ENCODE measurements around the gene LEPR. TPM values are rescaled to one million over a fixed set of nuclear protein-coding genes. Genes with fewer than 3 reads are reported as not detected.

LEPR gene
- total RNA-seq, 1 experiment from 2014 or later: 1.9 TPM

GRCh38 chr1:65386439-65386838, 34.0 kb upstream of the LEPR start:
- intact Hi-C loops (cut with micrococcal nuclease; ENCODE audit: unreplicated experiment): no loop called here
- H3K9me3 Mint-ChIP-seq (ENCODE audit: unreplicated experiment): no peaks in the 10 kb centered on the region
- no peaks in the 10 kb centered on the region for H3K9me3 ChIP-seq
- peaks cover 5% of the 10 kb centered on the region for H3K36me3 Mint-ChIP-seq (ENCODE audit: insufficient read depth, unreplicated experiment)
- TF ChIP-seq, protein P1, sequence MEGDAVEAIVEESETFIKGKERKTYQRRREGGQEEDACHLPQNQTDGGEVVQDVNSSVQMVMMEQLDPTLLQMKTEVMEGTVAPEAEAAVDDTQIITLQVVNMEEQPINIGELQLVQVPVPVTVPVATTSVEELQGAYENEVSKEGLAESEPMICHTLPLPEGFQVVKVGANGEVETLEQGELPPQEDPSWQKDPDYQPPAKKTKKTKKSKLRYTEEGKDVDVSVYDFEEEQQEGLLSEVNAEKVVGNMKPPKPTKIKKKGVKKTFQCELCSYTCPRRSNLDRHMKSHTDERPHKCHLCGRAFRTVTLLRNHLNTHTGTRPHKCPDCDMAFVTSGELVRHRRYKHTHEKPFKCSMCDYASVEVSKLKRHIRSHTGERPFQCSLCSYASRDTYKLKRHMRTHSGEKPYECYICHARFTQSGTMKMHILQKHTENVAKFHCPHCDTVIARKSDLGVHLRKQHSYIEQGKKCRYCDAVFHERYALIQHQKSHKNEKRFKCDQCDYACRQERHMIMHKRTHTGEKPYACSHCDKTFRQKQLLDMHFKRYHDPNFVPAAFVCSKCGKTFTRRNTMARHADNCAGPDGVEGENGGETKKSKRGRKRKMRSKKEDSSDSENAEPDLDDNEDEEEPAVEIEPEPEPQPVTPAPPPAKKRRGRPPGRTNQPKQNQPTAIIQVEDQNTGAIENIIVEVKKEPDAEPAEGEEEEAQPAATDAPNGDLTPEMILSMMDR (IDR thresholded peaks at IDR 0.05; ENCODE audit: insufficient read depth in 1 of 2, low read depth in 1 of 2, low read length in 1 of 2, severe bottlenecking in 1 of 2, unreplicated experiment in 1 of 2): no peak
- no peak overlapping the region for H3K4me3 Mint-ChIP-seq (ENCODE audit: unreplicated experiment)
- no peaks in the 10 kb centered on the region for H3K27me3 ChIP-seq (replicated peaks; ENCODE audit: control insufficient read depth, insufficient read depth, low read length)
- H3K36me3 ChIP-seq (ENCODE audit: control insufficient read depth, insufficient read depth, low read length): no peaks in the 10 kb centered on the region
- no peaks in the 10 kb centered on the region for H3K27me3 Mint-ChIP-seq (ENCODE audit: insufficient read depth, unreplicated experiment)
- POLR2A ChIA-PET: no interaction called here
- no peak overlapping the region for H3K27ac Mint-ChIP-seq (ENCODE audit: unreplicated experiment)
- CTCF ChIA-PET: no interaction called here
- no peaks in the 10 kb centered on the region for H3K4me1 ChIP-seq
- H3K4me3 ChIP-seq (ENCODE audit: low read depth, low read length): no peak overlapping the region
- no peak for DNase-seq
- no peaks in the 10 kb centered on the region for H3K4me1 Mint-ChIP-seq (ENCODE audit: low read depth, unreplicated experiment)
- BruUV-seq (replicated peaks): no TSS peak

- Histone ChIP-seq H3K9me3 (no peaks in the 10 kb centered on the region), H3K4me3 (ENCODE audit: low read depth, low read length) (no peak overlapping the region), H3K27me3 (replicated peaks; ENCODE audit: control insufficient read depth, insufficient read depth, low read length) (no peaks in the 10 kb centered on the region), H3K4me1 (no peaks in the 10 kb centered on the region), H3K36me3 (ENCODE audit: control insufficient read depth, insufficient read depth, low read length) (no peaks in the 10 kb centered on the region)
- H3K9me3 Mint-ChIP-seq (ENCODE audit: unreplicated experiment): no peaks in the 10 kb centered on the region
- no peak for DNase-seq
- no peak overlapping the region for H3K27ac Mint-ChIP-seq (ENCODE audit: unreplicated experiment)
- no peaks in the 10 kb centered on the region for H3K27me3 Mint-ChIP-seq (ENCODE audit: insufficient read depth, unreplicated experiment)
- TF ChIP-seq, protein P1 (IDR thresholded peaks at IDR 0.05; ENCODE audit: insufficient read depth in 1 of 2, low read depth in 1 of 2, low read length in 1 of 2, severe bottlenecking in 1 of 2, unreplicated experiment in 1 of 2): no peak
- H3K36me3 Mint-ChIP-seq (ENCODE audit: insufficient read depth, unreplicated experiment): peaks cover 5% of the 10 kb centered on the region
- ChIA-PET POLR2A (no interaction called here), CTCF (no interaction called here)
- H3K4me3 Mint-ChIP-seq (ENCODE audit: unreplicated experiment): no peak overlapping the region
- no peaks in the 10 kb centered on the region for H3K4me1 Mint-ChIP-seq (ENCODE audit: low read depth, unreplicated experiment)
- BruUV-seq (replicated peaks): no TSS peak
- intact Hi-C loops (cut with micrococcal nuclease; ENCODE audit: unreplicated experiment): no loop called here
Measured at GRCh38 chr1:65387821-65388220, 32.6 kb upstream of the LEPR start.

DNA sequence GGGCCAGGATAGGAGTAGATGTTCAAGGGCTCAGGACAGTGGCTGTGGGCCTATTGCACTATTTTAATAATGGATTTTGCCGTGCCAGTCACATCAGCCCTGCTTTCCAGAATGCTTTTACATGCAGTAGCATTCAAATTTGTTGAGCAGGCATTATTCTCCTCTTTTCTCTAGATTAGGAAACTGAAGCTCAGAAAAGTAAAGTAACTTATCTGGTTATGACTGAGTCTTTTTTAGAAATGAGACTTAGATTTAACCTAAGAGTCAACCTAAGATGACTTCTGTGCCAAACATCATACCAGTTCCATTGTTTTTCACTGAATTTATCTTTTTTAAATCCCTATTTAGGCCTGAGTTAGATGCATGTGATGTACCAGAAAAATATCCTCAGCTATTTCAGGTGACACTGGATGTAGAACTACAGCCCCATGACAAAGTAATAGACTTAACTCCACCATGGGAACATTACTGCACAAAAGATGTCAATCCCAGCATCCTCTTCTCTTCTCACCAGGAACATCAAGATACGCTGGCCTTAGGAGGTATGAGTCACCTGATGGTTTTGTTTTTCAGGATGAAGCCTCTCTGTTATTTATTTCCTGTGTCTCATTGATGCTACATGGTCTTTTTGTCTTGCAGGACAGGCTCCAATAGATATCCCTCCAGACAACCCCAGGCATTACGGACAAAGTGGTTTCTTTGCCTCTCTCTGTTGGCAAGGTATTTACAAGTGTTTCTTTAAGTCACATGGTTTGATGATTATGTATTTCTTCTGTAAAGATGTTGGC, 31.4 kb upstream of the LEPR start:
- H3K4me3 ChIP-seq (ENCODE audit: low read depth, low read length): no peak overlapping the region
- H3K27me3 ChIP-seq (replicated peaks; ENCODE audit: control insufficient read depth, insufficient read depth, low read length): no peaks in the 10 kb centered on the region
- ChIA-PET POLR2A (no interaction called here), CTCF (no interaction called here)
- H3K9me3 ChIP-seq: no peaks in the 10 kb centered on the region
- Mint-ChIP-seq H3K27me3 (ENCODE audit: insufficient read depth, unreplicated experiment) (no peaks in the 10 kb centered on the region), H3K27ac (ENCODE audit: unreplicated experiment) (no peak overlapping the region), H3K4me1 (ENCODE audit: low read depth, unreplicated experiment) (no peaks in the 10 kb centered on the region), H3K9me3 (ENCODE audit: unreplicated experiment) (no peaks in the 10 kb centered on the region), H3K4me3 (ENCODE audit: unreplicated experiment) (no peak overlapping the region), H3K36me3 (ENCODE audit: insufficient read depth, unreplicated experiment) (peaks cover 5% of the 10 kb centered on the region)
- DNase-seq: no peak
- BruUV-seq (replicated peaks): no TSS peak
- TF ChIP-seq, protein P1 (IDR thresholded peaks at IDR 0.05; ENCODE audit: insufficient read depth in 1 of 2, low read depth in 1 of 2, low read length in 1 of 2, severe bottlenecking in 1 of 2, unreplicated experiment in 1 of 2): no peak
- H3K4me1 ChIP-seq: no peaks in the 10 kb centered on the region
- intact Hi-C loops (cut with micrococcal nuclease; ENCODE audit: unreplicated experiment): no loop called here
- no peaks in the 10 kb centered on the region for H3K36me3 ChIP-seq (ENCODE audit: control insufficient read depth, insufficient read depth, low read length)
